ENCODE measurements around the gene USP1. TPM values are rescaled to one million over a fixed set of nuclear protein-coding genes. Genes with fewer than 3 reads are reported as not detected.

The USP1 gene
- total RNA-seq, 1 donor from 2014 or later, result 23.8 TPM

- no peak for DNase-seq (ENCODE audit: low spot score)
These were observed 48.1 kb downstream of the USP1 start for GRCh38 chr1:62484824-62485468.

GRCh38 chr1:62487956-62488355 is 51.1 kb downstream of the USP1 start:
- no peak for DNase-seq (ENCODE audit: low spot score)

- no peak for DNase-seq (ENCODE audit: low spot score)
These were observed 55.7 kb downstream of the USP1 start for GRCh38 chr1:62492521-62492920.

GRCh38 chr1:62493656-62494055 is 56.8 kb downstream of the USP1 start:
- DNase-seq (ENCODE audit: low spot score), result no peak

GRCh38 chr1:62494137-62494536 is 57.3 kb downstream of the USP1 start:
- DNase-seq (ENCODE audit: low spot score), result no peak

GRCh38 chr1:62500210-62500609 is 63.4 kb downstream of the USP1 start:
- no peak for DNase-seq (ENCODE audit: low spot score)

Other genes with a start within 250 kb of the USP1 start
- gene L1TD1, start 242.2 kb upstream of the USP1 start, total RNA-seq, result not detected
- gene KANK4, start 117.6 kb upstream of the USP1 start, total RNA-seq, result 0.13 TPM
- gene ANGPTL3, start 160.5 kb downstream of the USP1 start, total RNA-seq, result not detected